Measurements from ENCODE around the gene ANXA2R. TPM values are rescaled to one million over a fixed set of nuclear protein-coding genes. Genes with fewer than 3 reads are reported as not detected.
"Not testable (repeated sequence)": the region's sequence is repeated elsewhere in the genome, so short reads cannot be mapped to it uniquely, and the experiment has no call there.

ANXA2R gene
- polyA plus RNA-seq, 1 experiment: 0.74 TPM

- Histone ChIP-seq H3K27me3 (ENCODE audit: control insufficient read depth, insufficient read depth, low read length) (no peaks in the 10 kb centered on the region), H3K4me3 (ENCODE audit: low read depth, low read length) (no peak overlapping the region), H3K36me3 (ENCODE audit: control insufficient read depth, insufficient read depth, low read length) (no peaks in the 10 kb centered on the region)
- no peak for TF ChIP-seq CTCF (IDR thresholded peaks at IDR 0.05; ENCODE audit: insufficient read depth, low read depth, low read length)
- CTCF ChIA-PET: interaction anchor here (0.6 to 1.9 kb wide), 9 partner anchors 11 to 616 kb away, joined by 3 to 6 read pairs (median 3); no protein-coding TSS in a partner anchor
- POLR2A ChIA-PET: no interaction called here
- DNase-seq (ENCODE audit: low read depth): no peak
Measured at GRCh38 chr5:43061352-43062075, 21.4 kb upstream of the ANXA2R start.

GRCh38 chr5:43060020-43060419 lies 19.9 kb upstream of the ANXA2R start:
- POLR2A ChIA-PET: not testable (repeated sequence)

GRCh38 chr5:43055098-43055497 lies 15.0 kb upstream of the ANXA2R start:
- H3K36me3 ChIP-seq (ENCODE audit: control insufficient read depth, insufficient read depth, low read length); H3K4me3 ChIP-seq (ENCODE audit: low read depth, low read length); DNase-seq (ENCODE audit: low read depth); H3K27me3 ChIP-seq (ENCODE audit: control insufficient read depth, insufficient read depth, low read length); POLR2A ChIA-PET: not testable (repeated sequence)
- CTCF ChIA-PET: interaction anchor here (1.9 kb wide), 1 partner anchor 14 kb away, joined by 4 read pairs; no protein-coding TSS in a partner anchor

More at GRCh38 chr5:43060020-43060419, 19.9 kb upstream of the ANXA2R start:
- CTCF ChIA-PET; DNase-seq (ENCODE audit: low read depth); H3K36me3 ChIP-seq (ENCODE audit: control insufficient read depth, insufficient read depth, low read length); H3K4me3 ChIP-seq (ENCODE audit: low read depth, low read length); H3K27me3 ChIP-seq (ENCODE audit: control insufficient read depth, insufficient read depth, low read length): not testable (repeated sequence)

- DNase-seq (ENCODE audit: low read depth): no peak
- no peak for TF ChIP-seq CTCF (IDR thresholded peaks at IDR 0.05; ENCODE audit: insufficient read depth, low read depth, low read length)
- Histone ChIP-seq H3K27me3 (ENCODE audit: control insufficient read depth, insufficient read depth, low read length) (no peaks in the 10 kb centered on the region), H3K4me3 (ENCODE audit: low read depth, low read length) (no peak overlapping the region), H3K36me3 (ENCODE audit: control insufficient read depth, insufficient read depth, low read length) (no peaks in the 10 kb centered on the region)
- ChIA-PET POLR2A (no interaction called here), CTCF (interaction anchor here (0.6 to 2.1 kb wide), 4 partner anchors 10 to 457 kb away, joined by 3 to 10 read pairs (median 4); no protein-coding TSS in a partner anchor)
Measured at GRCh38 chr5:43051684-43052083, 11.6 kb upstream of the ANXA2R start.

- TF ChIP-seq CTCF (IDR thresholded peaks at IDR 0.05; ENCODE audit: insufficient read depth, low read depth, low read length): no peak
- Histone ChIP-seq H3K36me3 (ENCODE audit: control insufficient read depth, insufficient read depth, low read length) (no peaks in the 10 kb centered on the region), H3K4me3 (ENCODE audit: low read depth, low read length) (no peak overlapping the region), H3K27me3 (ENCODE audit: control insufficient read depth, insufficient read depth, low read length) (no peaks in the 10 kb centered on the region)
- CTCF ChIA-PET: interaction anchor here (0.9 to 2.1 kb wide), 6 partner anchors 9 to 340 kb away, joined by 3 to 10 read pairs (median 4); no protein-coding TSS in a partner anchor
- no peak for DNase-seq (ENCODE audit: low read depth)
- POLR2A ChIA-PET: no interaction called here
Measured at GRCh38 chr5:43050384-43050783, 10.3 kb upstream of the ANXA2R start.

- CTCF ChIA-PET: interaction anchor here (1.0 to 1.4 kb wide), 6 partner anchors 16 to 341 kb away, joined by 3 to 5 read pairs (median 3); partner anchors contain the start of gene ZNF131
- H3K4me3 ChIP-seq (ENCODE audit: low read depth, low read length): no peak overlapping the region
- POLR2A ChIA-PET: no interaction called here
- TF ChIP-seq CTCF (IDR thresholded peaks at IDR 0.05; ENCODE audit: insufficient read depth, low read depth, low read length): no peak
- no peaks in the 10 kb centered on the region for H3K36me3 ChIP-seq (ENCODE audit: control insufficient read depth, insufficient read depth, low read length)
- no peak for DNase-seq (ENCODE audit: low read depth)
- H3K27me3 ChIP-seq (ENCODE audit: control insufficient read depth, insufficient read depth, low read length): no peaks in the 10 kb centered on the region
Measured at GRCh38 chr5:43049236-43049635, 9.1 kb upstream of the ANXA2R start.

All from BJ (cell line).